Measurements from ENCODE around the gene ISM1.
A peak's percentile ranks its signal among the peaks of the same experiment; 100 is the strongest.

ISM1 gene

DNA sequence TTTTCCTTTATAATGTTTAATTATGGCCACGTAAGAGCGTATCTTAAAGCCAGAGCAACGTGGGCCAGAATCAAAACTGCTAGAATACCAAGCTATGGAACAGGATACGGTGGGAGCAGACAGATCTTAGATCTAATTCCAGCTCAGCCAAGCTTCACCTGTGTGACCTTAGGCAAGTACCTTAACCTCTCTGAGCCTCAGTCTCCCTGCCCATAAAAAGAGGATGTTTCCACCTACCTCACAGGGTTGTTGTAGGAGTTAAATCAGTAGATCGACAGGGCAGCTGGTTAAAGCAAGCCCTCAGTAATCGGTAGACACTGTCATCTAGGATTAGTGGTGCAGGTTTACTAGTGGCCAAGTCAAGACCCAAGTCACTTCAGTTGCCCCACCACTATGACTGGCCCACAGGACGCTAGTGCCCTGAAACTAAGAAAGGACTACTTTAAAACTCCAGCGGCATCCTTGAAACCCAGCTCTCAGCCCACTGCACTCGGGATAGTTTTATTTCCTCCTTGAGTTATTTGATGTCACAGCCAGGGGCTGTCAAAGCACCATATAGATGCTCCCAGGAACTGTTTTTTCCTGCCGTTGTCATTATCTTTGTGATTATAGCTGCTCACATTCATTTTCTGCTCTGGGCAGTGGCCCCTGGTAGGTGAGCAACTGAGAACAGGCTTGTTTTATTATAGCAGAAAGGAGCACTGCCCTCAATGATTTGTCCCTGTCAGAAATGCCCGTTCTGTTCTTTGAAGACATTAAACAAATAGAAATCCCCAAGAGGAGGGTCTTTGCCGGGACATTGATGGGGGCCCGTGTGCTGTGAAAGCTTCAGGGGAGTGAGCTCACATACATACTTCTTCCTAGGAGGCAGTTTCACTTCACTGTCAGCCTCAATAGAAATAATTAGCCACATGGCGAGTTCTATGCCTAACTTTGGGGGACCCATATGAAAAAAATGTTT is 63.1 kb downstream of the ISM1 start:
- no peak for DNase-seq (ENCODE audit: low spot score)

DNA sequence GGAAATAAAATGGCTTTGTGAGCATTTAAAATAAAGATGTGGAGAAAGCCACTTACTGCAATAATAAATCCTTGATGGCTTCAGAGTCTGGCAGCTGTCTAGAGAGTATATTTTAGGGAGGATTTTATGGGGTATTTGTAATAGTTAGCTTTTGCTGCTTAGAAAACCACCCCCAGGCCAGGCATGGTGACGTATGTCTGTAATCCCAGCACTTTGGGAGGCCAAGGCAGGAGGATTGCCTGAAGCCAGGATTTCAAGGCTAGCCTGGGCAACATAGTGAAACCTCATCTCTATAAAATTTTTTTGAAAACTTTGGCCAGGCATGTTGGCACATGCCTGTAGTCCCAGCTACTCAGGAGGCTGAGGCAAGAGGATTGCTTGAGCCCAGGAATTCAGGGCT is 63.8 kb downstream of the ISM1 start:
- DNase-seq (ENCODE audit: low spot score): no peak

DNA sequence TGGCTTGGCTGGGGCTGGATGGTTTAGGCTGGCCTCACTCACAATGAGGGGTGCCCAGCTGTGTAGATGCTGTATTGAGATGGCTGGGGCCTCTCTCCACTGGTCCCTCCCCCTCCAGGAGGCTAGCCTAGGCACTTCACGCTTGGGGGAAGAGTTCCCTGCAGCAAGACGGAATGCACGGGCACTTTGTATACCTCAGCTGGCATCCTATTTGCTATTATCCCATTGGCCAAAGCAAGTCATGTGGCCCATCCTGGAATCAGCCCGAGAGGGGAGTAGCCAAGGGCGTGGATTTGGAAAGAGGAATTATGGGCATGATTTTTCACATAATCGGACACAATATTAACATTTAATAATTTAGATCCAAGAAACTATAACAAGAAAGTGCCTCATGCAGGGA is 64.3 kb downstream of the ISM1 start:
- DNase-seq (ENCODE audit: low spot score): no peak

DNA sequence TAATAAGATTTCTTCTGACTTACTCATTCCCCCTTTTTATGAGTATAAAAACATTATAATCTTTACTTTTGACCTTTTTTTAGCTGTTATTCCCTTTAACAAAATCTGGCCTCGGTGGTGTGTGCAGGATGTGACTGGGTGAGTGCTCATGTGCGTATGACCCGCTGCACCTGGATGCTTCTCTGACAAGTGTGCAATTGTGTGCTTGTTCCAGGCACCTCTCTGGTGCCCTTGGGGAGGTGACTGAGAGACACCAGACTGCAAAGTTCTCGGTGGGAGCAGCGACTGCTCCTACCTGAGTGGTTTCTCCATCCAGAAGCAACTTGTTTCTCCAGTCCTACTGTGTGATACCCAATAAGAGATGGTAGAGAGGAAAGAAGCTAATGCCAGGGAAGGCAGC is 65.0 kb downstream of the ISM1 start:
- DNase-seq (ENCODE audit: low spot score): no peak

DNA sequence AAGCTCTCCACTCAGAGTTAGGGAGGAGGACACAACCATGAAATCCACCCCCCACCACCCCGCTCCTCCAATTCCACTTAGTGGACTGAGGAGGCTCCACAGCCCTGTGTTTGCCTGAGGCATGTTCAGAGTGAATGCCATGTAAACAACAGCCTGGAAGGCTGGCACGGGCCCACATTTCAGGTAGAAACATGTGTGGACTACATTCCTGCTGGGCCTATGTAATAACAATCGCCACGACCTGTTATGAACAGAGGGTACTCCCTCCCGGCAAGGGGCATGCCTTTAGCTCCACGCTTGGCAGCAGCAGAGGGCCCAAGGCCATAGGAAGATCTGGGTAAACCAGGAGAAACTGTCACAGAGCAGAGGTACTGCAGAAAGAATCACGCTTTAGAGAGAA is 65.5 kb downstream of the ISM1 start:
- no peak for DNase-seq (ENCODE audit: low spot score)

DNA sequence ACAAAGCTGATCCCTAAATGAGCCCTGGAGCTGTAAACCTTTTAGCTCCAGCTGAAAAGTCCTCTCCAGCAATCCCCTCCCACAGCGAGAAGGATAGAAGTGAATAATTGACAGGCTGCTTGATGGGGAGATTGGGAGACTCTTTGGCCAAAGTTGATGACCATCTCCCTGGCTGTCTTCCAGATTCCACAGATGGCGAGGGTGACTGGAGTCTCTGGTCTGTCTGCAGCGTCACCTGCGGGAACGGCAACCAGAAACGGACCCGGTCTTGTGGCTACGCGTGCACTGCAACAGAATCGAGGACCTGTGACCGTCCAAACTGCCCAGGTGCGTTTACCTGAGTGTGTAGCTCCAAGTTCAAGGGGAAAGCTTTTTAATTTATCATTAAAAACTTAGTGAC is 67.3 kb downstream of the ISM1 start:
- DNase-seq (ENCODE audit: low spot score): no peak

DNA sequence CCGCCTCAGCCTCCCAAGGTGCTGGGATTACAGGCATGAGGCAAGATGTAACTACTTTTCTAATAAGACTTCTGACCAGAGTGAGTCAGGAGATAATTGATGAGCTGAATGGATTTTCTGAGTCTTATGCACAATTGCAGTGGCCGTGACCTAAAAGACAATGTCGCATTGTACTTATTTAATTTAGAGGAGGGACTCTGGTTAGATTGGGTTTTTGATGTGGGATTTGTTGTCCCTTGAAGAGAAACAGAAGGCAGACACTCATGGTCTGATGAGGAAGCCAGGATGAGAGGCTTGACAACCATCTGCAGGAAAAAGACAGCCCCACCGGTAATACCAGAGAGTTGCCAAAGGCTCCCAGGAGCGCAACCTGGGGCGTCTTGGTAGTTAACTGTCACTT is 68.0 kb downstream of the ISM1 start:
- no peak for DNase-seq (ENCODE audit: low spot score)

DNA sequence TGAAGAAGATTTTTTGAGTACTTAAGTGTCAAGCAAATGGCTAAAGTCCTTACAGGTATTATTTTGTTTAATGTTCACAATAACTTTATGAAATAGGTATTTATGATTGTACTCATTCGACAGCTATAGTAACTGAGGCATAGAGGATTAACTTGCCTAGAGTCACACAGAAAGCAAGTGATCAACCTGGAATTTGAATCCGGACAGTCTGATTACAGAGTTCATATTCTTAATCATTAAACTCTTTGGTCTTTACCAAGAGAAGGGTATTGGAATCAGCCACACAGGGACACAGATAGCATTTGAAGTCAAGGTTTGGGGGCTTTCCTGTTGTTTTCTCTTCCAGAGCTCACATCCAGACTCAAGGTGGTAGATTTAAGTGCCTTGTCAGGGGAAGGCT is 69.7 kb downstream of the ISM1 start:
- no peak for DNase-seq (ENCODE audit: low spot score)

DNA sequence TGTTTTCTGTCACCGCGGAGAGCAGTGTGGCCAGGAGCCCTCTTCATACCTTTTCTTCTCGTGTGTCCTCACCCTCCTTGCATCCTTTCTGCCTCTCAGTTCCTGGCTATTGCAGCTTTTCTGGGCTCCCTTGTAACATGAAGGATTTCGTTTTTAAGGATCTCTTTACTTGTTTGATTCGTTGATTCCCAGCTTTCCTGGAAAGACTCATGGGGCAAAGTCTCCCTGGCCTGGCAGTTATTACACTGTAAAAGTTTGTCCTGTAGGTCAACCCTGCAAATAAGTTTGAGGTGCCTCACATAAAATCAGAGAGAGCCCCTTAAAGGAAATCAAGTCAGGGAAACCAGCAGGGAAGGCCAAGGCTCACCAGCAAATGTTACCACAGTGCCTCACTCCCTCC is 70.1 kb downstream of the ISM1 start:
- DNase-seq (ENCODE audit: low spot score): no peak

DNA sequence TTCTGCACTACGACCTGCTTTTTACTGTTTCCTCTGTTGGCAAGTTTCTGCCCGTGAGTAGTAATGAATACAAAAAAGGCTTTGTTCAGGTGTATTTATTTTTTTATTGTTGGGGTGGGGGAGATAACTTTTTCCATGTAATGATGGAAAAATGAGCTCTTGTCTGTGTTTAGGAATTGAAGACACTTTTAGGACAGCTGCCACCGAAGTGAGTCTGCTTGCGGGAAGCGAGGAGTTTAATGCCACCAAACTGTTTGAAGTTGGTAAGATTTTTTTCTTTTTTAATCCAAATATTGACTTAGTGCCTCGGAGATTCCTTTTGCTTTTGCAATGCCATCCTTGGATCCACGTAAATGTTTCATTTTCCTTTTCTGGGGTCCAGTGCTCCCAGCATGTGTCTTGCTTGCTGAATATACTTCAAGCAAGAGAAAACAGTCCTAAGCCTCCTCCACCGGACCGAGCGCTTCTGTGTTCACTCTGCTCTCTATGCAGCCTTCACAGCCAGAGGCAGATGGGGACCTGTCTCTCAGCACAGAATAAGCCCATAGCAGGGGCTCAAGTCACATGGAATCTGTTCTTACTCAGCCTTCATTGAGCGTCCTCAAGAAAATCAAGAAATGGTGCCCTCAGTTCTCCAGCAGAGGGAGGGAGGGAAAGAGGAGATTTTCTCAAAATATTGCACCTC is 71.3 kb downstream of the ISM1 start:
- no peak for DNase-seq (ENCODE audit: low spot score)

DNA sequence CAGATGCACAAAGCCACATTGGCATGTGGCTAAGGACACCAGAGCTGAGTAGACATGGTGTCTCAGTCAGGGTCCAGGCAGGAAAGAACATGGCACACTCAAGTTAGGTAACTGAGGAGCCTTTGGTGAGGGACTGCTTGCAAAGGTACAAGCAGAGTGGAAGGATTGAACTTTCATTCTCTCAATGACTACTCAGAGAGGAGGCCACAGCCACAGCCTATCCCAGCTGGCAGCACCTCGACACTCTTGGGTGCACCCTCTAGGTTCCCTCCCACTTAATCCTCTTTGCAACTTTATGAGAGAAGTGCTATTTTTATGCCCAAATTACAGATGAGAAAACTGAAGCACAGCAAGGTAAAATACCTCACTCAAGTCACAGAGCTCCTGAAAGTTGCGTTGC is 73.4 kb downstream of the ISM1 start:
- DNase-seq (ENCODE audit: low spot score): no peak

DNA sequence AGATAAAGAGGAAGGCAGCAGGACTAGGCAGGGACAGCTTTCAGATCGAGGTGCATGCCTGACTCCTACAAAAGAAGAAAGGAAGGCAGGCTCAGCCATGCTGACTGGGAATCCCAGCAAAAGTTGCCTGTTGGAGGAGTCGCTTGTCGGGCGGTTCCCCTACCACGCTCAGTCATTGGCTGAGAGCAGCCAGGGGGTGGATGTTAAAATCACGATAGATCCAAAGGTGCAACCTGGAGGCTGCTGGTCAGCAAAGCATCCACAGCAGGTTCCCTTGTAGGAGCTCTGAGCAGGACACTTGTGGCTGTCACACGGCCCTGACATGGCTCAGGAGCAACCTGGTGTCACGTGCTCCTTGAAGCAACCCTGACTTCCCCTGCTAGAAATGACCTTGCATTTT is 74.6 kb downstream of the ISM1 start:
- DNase-seq (ENCODE audit: low spot score): no peak

DNA sequence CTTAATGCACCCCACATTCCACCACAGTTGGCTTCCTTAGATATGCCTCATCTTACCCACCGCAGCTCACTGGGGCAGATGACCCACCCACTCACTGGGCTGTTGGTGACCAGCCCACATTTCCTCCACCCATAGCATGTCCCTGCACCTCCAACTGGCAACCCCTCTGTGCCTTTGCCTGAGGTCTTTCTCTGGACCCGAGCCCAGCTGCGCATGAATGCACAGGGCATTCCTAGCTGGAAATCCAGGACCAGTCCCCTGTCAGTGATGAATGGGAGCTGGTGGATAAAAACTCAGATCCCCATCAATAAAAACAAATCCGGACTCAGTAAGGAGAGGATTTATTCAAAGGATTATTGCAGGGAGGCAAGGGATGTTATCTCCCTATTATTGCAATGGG is 75.0 kb downstream of the ISM1 start:
- DNase-seq (ENCODE audit: low spot score): no peak

DNA sequence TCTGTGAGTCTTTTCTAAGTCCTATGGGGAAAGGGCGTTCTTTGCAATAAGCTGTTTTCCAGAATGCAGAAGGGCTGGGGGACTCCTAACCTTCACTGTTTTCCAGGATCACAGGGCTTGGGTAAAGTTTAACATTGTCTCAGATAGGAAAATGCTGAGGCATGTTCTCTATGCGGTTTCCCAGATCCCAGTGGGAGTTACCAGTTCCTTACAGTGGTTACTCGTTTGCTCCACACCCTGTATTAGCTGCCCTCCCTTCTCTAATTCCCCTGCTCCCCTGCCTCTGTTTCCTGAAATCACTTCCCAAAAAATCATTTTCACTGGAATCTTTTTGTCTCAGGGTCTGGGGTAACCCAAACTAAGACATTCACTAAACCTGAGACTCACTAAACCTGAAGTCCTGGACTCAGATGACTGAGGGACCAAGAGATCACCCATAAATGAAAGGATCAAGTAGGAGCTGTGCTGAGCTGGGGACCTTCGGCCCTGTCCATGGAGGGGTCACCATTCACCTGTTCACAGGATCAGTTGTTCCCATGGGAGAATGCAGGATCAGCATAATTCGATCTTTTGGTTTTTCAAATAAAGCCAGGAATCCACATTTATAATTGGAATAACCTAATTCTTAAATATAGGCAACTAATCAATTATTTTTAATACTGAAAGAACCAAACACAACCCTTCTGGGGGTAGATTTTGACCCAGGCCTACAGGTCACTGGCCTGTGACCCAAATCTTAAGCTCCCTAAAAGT is 76.2 kb downstream of the ISM1 start:
- DNase-seq (ENCODE audit: low spot score): no peak

DNA sequence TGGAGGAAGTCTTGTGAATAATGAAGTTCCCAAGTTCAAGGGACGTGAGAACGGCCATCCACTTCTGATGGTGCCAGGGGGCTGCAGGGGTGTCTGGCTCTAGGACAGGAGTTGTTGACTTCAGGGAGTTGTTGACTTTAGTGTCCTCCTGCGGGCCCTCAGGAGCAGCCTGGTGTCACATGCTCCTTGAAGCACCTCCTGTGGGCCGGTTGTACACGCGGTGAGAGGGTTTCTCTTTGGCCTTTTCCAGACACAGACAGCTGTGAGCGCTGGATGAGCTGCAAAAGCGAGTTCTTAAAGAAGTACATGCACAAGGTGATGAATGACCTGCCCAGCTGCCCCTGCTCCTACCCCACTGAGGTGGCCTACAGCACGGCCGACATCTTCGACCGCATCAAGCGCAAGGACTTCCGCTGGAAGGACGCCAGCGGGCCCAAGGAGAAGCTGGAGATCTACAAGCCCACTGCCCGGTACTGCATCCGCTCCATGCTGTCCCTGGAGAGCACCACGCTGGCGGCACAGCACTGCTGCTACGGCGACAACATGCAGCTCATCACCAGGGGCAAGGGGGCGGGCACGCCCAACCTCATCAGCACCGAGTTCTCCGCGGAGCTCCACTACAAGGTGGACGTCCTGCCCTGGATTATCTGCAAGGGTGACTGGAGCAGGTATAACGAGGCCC is 77.8 kb downstream of the ISM1 start:
- peak; percentile 1 for DNase-seq (ENCODE audit: low spot score)

DNA sequence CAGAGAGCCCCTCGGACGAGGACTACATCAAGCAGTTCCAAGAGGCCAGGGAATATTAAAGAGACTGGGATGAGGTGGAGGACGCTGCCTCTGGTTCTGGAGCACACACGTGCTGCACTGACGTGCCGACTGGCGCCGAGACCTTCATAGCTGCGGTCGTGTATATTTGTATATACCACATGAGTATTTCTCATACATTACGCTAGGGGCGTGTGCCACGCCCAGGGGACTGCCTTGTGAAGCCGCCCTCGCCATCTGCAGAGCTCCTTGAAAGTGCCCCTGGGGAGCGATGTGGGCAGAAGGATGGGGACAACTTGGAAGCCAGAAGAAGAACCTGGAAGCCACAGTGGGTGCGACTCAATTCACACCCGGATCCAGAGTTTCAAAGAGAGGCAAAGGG is 78.3 kb downstream of the ISM1 start:
- DNase-seq (ENCODE audit: low spot score): peak; percentile 0

DNA sequence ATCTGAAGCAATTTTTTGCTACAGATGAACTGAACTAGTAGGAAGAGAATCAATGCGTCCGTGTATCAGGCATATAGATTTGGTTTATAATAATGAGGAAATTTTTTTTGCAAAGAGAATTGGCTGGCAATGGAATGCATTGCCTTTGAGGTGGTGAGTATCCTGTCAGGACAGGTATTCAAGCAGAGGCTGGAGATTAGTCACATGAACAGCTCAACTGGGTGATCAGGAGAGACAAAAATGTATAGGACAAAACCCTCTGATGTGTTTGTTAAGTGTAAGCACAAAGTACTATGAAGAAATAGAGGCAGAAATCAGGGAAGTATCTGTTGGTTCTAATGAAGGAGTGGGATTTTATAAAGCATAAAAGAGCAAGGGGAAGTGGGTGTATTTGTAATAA is 80.5 kb downstream of the ISM1 start:
- DNase-seq (ENCODE audit: low spot score): no peak

DNA sequence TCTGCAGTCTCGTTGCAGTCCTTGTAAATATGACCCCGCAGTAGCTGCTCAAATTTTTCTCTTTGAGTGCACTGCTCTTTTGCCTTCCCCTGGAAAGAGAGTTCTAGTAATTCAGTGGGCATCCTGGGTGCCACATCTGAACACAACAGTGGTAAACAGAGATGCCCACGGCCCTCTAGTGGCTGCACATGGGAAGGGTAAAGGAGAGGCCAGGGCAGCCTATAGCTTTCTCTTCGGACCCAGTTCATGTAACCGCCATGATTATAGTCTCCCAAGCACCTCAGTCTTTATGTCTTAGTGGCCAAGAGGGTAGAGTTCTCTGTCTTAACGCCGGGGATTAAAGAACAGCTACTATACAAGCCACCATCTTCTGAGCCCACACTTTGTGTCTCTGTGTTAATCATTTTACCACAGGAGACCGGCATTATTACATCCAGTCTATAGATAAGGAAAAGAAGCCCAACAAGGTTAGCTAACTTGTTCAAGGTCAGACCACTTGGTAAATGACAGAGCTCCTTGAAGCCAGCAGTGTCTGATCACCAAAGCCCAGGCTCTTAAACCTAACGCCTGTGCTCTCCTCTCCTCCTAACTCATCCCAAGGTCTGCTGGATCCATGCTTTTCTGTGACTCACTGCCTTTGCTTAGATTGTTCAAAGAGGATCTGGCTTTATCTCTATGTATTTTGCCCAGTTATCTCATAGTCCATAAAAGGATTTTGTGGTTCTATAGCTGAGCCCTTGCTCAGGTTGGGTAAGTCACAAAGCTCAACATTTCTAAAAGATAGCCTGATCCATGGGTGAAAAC is 81.8 kb downstream of the ISM1 start:
- peak; percentile 73 for DNase-seq (ENCODE audit: low spot score)

DNA sequence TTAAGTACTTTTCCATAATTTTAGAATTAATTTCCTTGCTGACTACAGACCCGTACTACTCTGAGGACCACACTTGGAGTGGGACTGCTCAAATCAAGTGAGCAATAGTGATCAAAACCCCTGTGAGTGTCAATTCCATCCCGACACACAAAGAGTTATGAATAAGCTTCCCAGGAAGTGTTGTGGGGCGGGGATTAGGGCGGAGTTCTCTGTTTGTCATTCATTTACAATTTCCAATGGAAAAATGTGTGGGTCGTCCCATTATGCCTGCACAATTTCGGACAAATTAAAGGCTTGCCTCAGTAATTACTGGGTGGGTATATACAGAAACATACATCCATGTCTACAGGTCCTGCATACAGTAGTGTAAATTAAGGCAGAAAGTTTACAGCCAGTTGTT is 84.2 kb downstream of the ISM1 start:
- DNase-seq (ENCODE audit: low spot score): no peak

DNA sequence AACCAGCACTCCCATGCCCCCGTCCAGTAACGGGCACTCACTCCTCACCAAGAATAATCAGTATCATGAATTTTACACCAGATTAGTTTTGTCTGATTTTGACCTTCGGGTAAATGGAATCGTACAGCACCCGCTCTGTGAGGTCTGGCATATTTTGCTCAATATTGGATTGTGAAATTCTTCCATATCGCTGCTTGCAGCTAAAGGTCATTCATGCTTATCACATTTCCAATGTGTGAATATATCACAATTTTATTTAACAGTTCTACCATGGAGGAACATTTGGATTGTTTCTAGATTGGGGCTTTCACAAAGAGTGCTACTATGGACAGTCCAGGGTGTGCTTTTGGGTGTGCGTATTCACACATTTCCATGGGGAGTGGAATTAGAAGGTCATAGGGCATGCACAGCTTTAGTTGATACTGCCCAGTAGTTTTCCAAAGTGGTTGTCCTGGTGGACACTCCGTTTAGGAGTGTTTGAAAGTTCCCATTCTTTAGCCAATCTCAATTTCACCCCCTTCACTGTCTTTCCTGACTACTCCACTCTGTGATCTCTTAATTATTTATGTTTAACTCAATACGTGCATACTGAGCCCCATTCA is 86.6 kb downstream of the ISM1 start:
- DNase-seq (ENCODE audit: low spot score): no peak

DNA sequence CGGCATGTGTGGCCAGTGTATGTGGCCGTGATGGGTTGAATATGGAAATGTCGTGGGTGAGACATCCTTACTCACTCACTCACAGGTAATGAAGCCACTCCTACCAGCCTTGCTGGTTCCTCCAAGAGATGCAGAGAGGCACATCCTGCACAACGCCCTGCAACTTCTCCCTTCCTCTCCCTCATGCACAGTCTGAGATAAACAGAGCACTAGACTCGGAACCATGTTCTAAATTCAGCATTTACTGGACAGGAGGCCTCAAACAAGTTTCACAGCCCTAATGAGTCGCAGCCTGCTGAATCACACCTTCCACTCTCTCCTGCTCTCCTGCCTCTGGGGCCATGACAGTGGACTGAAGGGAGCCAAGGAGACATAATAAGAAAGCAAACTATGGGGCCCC is 91.2 kb downstream of the ISM1 start:
- DNase-seq (ENCODE audit: low spot score): no peak
